GM10266 (cell line): ENCODE data around the gene TBC1D2B.
A peak's percentile ranks its signal among the peaks of the same experiment; 100 is the strongest.
"Not testable (repeated sequence)": the region's sequence is repeated elsewhere in the genome, so short reads cannot be mapped to it uniquely, and the experiment has no call there.

Experiments used
- DNase-seq: peaks from one replicate; pipeline ENCODE4 v3.0.0; 2012; ENCODE audit errors: extremely low spot score
- TF ChIP-seq, protein P1 (sequence below): IDR thresholded peaks from 2 replicates; pipeline ENCODE4 v1.5.1; 2012; ENCODE audit warnings: mild to moderate bottlenecking, low read depth; ENCODE audit not compliant: control insufficient read depth, insufficient read depth; ENCODE audit errors: missing control alignments

TBC1D2B gene

DNA sequence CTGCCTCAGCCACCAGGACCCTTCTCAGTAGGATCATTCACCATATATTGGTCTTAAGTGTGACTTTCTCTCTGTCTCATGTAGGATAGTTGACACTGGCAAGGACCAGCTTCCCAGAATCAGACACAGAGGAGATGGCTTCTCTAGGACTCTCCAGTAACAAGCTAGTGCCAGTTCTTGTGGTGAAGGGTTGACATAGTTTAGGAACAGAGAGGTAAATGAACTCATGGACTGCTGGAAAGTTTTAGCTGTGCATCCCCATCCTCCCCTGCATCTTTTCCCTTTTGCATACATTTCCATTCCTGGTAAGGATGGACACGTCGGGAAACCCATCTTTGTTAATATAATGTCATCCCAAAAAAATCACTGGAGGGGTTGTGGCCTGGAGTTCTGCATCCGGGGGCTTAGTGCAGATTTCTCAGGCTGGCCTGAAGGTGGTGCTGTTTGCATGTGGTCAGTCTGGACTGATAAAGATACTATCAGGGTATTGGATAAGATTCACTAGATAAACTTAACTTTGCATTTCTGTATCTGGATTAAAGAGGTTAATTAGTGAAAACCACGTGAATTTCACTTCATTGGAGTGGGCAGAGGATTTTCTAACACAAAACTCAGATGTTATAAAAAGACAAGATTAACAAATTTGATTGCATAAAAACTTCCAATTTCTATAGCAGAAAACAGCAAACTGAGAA, 110.8 kb downstream of the TBC1D2B start:
- TF ChIP-seq, protein P1, sequence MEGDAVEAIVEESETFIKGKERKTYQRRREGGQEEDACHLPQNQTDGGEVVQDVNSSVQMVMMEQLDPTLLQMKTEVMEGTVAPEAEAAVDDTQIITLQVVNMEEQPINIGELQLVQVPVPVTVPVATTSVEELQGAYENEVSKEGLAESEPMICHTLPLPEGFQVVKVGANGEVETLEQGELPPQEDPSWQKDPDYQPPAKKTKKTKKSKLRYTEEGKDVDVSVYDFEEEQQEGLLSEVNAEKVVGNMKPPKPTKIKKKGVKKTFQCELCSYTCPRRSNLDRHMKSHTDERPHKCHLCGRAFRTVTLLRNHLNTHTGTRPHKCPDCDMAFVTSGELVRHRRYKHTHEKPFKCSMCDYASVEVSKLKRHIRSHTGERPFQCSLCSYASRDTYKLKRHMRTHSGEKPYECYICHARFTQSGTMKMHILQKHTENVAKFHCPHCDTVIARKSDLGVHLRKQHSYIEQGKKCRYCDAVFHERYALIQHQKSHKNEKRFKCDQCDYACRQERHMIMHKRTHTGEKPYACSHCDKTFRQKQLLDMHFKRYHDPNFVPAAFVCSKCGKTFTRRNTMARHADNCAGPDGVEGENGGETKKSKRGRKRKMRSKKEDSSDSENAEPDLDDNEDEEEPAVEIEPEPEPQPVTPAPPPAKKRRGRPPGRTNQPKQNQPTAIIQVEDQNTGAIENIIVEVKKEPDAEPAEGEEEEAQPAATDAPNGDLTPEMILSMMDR = peak; percentile 83
- DNase-seq = peak; percentile 67

DNA sequence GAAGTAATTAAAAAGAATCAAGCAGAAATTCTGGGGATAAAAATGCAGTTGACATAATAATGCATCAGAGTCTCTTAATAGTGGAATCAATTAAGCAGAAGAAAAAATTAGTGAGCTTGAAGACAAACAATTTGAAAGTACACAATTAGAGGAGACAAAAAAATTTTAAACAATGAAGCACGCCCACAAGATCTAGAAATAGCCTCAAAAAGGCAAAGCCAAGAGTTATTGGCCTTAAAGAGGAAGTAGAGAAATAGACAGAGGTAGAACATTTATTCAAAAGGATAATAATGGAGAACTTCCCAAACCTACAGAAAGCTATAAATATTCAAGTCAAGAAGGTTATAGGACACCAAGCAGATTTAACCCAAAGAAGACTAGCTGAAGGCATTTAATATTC, 113.3 kb downstream of the TBC1D2B start:
- DNase-seq = no peak
- TF ChIP-seq, protein P1 = no peak

DNA sequence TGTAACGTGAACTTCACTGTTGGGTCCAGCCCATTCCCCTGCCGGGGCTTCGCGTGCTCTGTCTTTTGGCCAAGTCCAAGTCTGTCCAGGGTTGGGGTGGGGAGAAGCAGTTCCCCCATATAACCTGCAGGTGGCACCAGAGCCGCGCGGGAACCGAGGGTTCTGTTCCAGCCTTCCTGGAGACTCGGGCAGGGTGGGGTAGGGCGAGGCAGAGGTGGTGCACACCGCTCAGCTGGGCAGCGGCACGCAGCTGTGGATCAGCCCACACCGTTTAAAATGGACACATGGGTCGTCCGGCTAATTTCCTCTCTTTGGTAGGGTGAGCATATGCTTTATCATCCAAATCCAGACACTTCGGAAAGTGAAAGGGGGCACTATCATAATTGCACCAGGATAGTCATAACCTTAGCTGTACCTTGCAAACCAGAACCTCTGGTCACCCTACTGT, 118.1 kb downstream of the TBC1D2B start:
- peak; percentile 78 for DNase-seq
- TF ChIP-seq, protein P1 = peak; percentile 90

DNA sequence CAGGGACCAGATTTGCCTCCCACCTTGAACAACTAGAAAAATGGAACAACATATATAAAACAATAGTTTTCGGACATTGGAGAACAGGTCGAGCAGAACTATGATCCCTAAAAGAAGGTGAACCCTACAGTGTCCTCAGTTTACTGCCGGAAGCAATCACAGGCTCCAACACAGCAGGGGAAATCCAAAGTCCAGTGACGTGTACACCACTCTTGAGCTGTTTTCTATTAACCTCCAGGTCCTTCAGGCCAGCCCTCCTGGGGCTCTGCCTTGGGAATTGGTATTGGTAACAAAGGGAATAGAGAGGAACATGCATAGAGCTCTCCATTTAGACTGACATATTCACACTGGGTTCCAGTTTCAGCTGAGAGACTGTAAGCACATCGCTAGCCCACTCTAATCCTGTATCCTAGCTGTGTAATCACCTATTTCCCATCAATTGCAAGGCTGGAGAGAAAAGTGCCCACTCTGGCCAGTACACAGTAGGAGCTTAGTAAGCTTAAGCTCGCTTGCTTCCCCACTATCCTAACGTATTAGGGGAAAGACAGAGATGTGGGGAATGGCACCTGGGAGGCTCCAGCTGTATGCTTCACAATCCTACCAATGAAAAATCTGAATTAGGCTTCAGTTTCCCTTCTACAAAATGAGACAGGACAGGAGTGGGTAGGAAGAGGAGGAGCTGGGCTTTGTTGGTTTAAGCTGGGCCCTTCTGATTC, 118.6 kb downstream of the TBC1D2B start:
- DNase-seq = not testable (repeated sequence)

DNA sequence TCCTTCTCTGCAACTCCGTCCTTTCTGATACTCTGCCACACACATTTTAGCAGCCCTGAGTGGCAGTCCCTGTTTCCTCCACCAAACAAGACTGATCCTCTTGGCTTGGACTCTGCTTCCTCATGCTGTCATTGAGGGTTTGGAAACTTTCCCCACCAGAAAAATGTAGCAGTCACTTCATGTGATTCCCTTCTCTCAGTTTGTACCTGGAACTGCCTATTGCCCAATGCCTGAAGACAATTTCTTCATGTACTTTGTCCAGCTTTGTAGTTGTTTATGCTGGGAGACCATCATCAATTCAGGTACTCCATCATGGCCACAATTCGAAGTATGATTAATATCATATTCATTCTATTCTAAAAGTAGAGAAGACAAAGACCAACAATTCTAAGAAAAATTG, 119.5 kb downstream of the TBC1D2B start:
- not testable (repeated sequence) for DNase-seq

DNA sequence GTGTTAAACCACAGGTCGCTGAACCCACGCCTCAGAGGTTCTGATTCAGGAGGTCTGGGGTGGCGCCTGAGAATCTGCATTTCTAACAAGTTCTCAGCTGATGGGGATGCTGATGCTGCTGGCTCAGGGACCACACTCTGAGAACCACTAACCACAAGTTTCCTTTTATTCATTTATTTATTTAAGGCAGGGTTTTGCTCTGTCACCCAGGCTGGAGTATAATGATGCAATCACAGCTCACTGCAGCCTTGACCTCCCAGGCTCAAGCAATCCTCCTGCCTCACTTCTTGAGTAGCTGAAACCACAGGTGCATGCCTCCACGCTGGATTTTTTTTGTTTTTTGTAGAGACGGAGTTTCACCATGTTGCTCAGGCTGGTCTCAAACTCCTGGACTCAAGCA, 123.6 kb downstream of the TBC1D2B start:
- not testable (repeated sequence) for DNase-seq

DNA sequence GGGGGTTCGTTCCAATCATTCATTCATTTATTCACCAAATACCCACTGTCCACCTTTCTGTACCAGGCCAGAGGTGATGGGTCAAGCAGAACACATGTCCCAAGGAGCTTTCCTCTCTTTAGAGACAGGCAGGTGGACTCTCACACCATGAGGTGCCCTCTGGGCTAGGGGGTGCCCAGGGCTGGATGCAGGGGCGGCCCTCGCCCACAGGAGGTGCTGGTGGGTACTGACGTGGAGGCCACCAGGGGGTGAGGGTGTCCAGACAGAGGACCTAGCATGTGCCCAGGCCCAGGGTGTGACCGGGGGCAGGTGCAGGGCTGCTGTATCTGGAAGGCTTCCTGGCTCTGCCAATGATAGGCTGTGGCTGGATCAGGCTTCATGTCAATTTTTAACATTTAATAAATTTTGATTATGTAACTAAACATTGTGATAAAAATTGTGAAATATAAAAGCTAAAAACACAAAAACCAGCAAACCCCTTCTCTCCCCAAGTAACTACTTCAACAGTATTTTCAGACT, 124.5 kb downstream of the TBC1D2B start:
- DNase-seq = not testable (repeated sequence)

DNA sequence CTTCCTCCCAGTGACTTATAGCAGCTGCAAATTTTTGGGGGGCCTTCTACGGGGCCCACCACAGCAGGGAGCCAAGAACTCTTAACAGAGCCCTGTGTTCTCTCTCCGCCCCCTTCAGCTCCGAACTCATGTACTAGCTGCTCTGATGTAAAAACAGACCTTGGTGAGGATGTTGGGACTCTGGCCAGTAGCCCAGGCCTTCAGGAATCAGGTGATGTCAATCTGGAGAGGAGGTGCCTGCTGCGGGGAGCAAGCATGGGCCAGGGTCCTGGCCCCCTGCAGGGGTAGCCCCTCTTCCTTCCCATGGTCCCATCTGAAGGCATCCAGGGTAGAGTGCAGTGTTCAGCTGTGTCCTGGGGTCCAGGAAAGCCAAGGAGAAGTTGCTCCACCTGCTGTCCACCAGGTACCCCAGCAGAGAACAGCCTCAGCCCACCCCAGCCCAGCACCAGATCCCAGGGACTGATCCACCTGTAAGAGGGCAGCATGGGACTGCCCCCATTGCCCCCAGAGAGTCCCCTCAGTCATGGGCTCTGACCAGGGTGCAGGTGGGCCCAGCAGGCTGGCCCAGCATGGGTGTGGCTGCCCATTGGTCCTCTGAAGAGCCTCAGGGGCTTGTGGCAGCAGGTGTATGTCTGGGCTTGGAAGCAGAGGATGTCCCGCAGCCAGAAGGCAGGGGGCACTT, 126.3 kb downstream of the TBC1D2B start:
- not testable (repeated sequence) for DNase-seq

DNA sequence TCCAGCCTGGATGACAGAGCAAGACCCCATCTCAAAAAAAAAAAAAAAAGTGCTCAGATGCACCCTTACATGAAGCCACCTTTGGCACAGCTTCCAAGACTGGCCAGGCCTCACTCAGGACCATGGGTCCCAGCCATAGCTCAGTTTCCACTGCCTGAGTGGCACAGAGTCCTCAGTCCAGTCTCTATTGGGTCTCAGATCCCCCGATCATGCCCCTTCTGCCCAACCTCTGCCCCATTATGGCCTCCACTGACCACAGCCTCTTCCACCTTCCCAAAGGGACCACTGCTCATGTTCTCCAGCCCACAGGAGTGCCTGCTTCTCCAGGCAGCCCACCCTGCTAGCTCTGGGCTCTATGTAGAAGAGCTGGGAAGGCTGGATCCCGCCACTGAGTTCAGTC, 127.0 kb downstream of the TBC1D2B start:
- not testable (repeated sequence) for DNase-seq

DNA sequence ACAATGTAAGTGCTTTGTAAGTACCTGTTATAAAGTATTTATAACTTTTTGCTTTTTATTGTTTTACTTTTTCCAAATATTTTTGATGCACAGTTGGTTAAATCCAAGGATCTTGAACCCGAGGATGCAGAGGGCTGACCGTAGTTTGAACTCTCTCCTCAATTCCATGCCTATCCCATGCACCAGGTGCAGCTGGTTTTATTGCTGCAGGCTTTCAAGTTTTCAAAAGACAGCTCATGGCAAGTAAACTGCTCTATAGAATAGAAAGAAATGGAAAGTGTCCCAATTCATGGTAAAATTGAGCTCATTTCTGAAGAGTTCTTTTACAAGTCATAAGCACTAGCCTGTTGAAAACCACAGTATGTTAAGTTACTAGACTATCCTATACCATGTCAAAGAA, 131.9 kb downstream of the TBC1D2B start:
- no peak for DNase-seq
- TF ChIP-seq, protein P1 = no peak
